Sigmoid colon (tissue), 7 donors: ENCODE measurements around the gene ELAVL3. TPM values are rescaled to one million over a fixed set of nuclear protein-coding genes. Genes with fewer than 3 reads are reported as not detected.
"Not testable (repeated sequence)": the region's sequence is repeated elsewhere in the genome, so short reads cannot be mapped to it uniquely, and the experiment has no call there.

Source experiments
- DNase-seq: peaks from one replicate; pipeline ENCODE4 v3.0.0-alpha.2; 2019
- H3K27ac ChIP-seq, 4 donors: fragments of 200-600 bp; sonication (generic); one replicate each; pipeline ENCODE4 v1.5.1; 2016 to 2019; ENCODE audit warnings: mild to moderate bottlenecking in 1 of 4
- H3K27me3 ChIP-seq, 3 donors: fragments of 200-600 bp; sonication (generic); one replicate each; pipeline ENCODE4 v1.5.1; 2019; ENCODE audit warnings: mild to moderate bottlenecking in 1 of 3
- H3K36me3 ChIP-seq, 4 donors: fragments of 200-600 bp; sonication (generic); one replicate each; pipeline ENCODE4 v1.5.1; 2016 to 2019
- H3K4me1 ChIP-seq, 4 donors: fragments of 200-600 bp; sonication (generic); one replicate each; pipeline ENCODE4 v1.5.1; 2017 to 2019
- H3K4me3 ChIP-seq, 4 donors: fragments of 200-600 bp; sonication (generic); one replicate each; pipeline ENCODE4 v1.5.1; 2017 to 2019; ENCODE audit warnings: mild to moderate bottlenecking in 2 of 4, moderate library complexity in 1 of 4
- H3K9me3 ChIP-seq, 4 donors: fragments of 200-600 bp in 3 of 4; sonication (generic) in 3 of 4; one replicate each; pipeline versions ENCODE4 v1.5.1 to v1.6.1; 2013 to 2019
- EP300 ChIP-seq, 4 donors: sonication (generic); formaldehyde crosslinking; IDR thresholded peaks; one replicate each; pipeline ENCODE4 v1.6.1; 2017; ENCODE audit warnings: antibody characterized with exemption in 4 of 4
- POLR2A ChIP-seq, 2 donors: fragments of 450-650 bp; IDR thresholded peaks; one replicate each; pipeline ENCODE4 v1.6.1; 2016; ENCODE audit warnings: antibody characterized with exemption in 2 of 2, mild to moderate bottlenecking in 2 of 2, moderate library complexity in 2 of 2
- POLR2AphosphoS5 ChIP-seq, 4 donors: sonication (generic); formaldehyde crosslinking; IDR thresholded peaks; one replicate each; pipeline ENCODE4 v1.6.1; 2017; ENCODE audit warnings: antibody characterized with exemption in 4 of 4
- WGBS, 2 donors: extraction: QIAGEN DNeasy Blood & Tissue Kit; methylation state at CpG; one replicate each; pipeline ENCODE4 v1.1.7; 2013; 5-methylcytosine and 5-hydroxymethylcytosine counted together
- intact Hi-C: fragments of 100-400 bp; cut with DNase I; formaldehyde crosslinking; loops from one replicate; pipeline ENCODE4 v1.15.1; 2023
- polyA plus RNA-seq, 3 donors: library from polyadenylated mRNA; stranded (reverse); fragments of 200-250 nt; gene quantifications; one replicate each; pipeline ENCODE4 v1.2.3, GENCODE V29; 2013
- total RNA-seq, 4 donors: library from RNA; depleted of rRNA; stranded (reverse); fragments of >200 nt; gene quantifications; one replicate each; pipeline ENCODE4 v1.1.0, GENCODE V29; 2016
- TF ChIP-seq, protein P1 (sequence below), 4 experiments: fragments of 450-650 bp in 3 of 4; fragments of 200-600 bp in 1 of 4; IDR thresholded peaks; one replicate each; pipeline ENCODE4 v1.5.1; 2016 to 2019; ENCODE audit warnings: antibody characterized with exemption in 4 of 4, mild to moderate bottlenecking in 3 of 4, moderate library complexity in 2 of 4
- donor health status: healthy with polysubstance abuse.
- donor health status: Bipolar disorder and iron deficiency.
- donor health status: healthy.

The ELAVL3 gene
- total and polyA plus RNA-seq, 7 donors = under 0.01 to 3.0 (median 0.85) TPM; not detected in 1

- H3K36me3 ChIP-seq = no peaks in the 10 kb centered on the region
- H3K4me3 ChIP-seq = no peak overlapping the region
- 37 to 51% methylated on average over 4 of the region's 4 CpGs for WGBS, 2 donors
- no peak for DNase-seq
- H3K27ac ChIP-seq = no peak overlapping the region
- no peak for TF ChIP-seq EP300 (IDR thresholded peaks at IDR 0.05)
- TF ChIP-seq, protein P1, sequence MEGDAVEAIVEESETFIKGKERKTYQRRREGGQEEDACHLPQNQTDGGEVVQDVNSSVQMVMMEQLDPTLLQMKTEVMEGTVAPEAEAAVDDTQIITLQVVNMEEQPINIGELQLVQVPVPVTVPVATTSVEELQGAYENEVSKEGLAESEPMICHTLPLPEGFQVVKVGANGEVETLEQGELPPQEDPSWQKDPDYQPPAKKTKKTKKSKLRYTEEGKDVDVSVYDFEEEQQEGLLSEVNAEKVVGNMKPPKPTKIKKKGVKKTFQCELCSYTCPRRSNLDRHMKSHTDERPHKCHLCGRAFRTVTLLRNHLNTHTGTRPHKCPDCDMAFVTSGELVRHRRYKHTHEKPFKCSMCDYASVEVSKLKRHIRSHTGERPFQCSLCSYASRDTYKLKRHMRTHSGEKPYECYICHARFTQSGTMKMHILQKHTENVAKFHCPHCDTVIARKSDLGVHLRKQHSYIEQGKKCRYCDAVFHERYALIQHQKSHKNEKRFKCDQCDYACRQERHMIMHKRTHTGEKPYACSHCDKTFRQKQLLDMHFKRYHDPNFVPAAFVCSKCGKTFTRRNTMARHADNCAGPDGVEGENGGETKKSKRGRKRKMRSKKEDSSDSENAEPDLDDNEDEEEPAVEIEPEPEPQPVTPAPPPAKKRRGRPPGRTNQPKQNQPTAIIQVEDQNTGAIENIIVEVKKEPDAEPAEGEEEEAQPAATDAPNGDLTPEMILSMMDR (IDR thresholded peaks at IDR 0.05) = no peak
- no peak for TF ChIP-seq POLR2AphosphoS5 (IDR thresholded peaks at IDR 0.05)
- H3K27me3 ChIP-seq = peaks cover 0 to 4% (median 0%) of the 10 kb centered on the region in 3 donors
- H3K4me1 ChIP-seq = no peaks in the 10 kb centered on the region
- no peaks in the 10 kb centered on the region for H3K9me3 ChIP-seq
- intact Hi-C loops = no loop called here
These were observed 20.6 kb downstream of the ELAVL3 start for GRCh38 chr19:11460207-11460606.

GRCh38 chr19:11458912-11459311 lies 21.9 kb downstream of the ELAVL3 start:
- H3K4me1 ChIP-seq, H3K27me3 ChIP-seq, H3K27ac ChIP-seq, H3K36me3 ChIP-seq, intact Hi-C loops, H3K9me3 ChIP-seq, H3K4me3 ChIP-seq, DNase-seq: not testable (repeated sequence)
- WGBS, 2 donors = 74 to 84% methylated on average over 11 of the region's 11 CpGs

DNA sequence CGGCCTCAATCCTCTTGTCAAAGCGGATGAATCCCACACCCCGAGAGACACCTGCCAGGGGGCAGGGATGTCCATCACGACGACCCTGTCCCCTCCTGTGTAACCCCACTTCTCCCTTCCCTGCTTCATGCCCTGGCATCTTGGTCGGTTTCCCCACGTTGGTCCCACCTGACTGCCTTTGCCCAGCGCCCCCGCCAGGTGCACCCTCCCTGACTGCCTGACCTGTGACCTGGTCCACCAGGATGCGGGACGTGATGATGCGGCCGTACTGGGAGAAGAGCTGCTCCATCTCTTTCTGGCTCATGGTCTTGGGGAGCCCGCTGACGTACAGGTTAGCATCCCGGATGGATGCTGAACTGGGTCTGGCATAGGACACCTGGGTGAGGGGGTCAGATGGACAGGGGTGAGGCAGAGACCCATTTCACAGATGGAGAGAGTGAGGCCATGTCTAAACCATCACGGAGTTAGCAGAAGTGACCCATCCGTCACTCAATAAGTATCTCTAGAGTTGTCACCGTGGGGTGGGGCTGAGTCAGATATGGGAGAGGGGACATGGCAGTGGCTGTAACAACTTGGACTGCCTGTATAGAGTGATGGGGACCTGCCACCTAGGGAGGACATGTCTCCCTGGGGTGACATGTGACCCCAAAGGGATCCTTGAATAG lies 22.5 kb downstream of the ELAVL3 start:
- Histone ChIP-seq H3K4me3 (no peak overlapping the region), H3K27ac (no peak overlapping the region), H3K9me3 (no peaks in the 10 kb centered on the region), H3K4me1 (no peaks in the 10 kb centered on the region), H3K27me3 (peaks cover 0 to 4% (median 0%) of the 10 kb centered on the region in 3 donors), H3K36me3 (no peaks in the 10 kb centered on the region)
- no peak for DNase-seq
- intact Hi-C loops = no loop called here
- TF ChIP-seq POLR2A (IDR thresholded peaks at IDR 0.05) (no peak), EP300 (IDR thresholded peaks at IDR 0.05) (no peak), POLR2AphosphoS5 (IDR thresholded peaks at IDR 0.05) (no peak)
- TF ChIP-seq, protein P1 (IDR thresholded peaks at IDR 0.05) = no peak
- 84 to 86% methylated on average over 19 of the region's 19 CpGs for WGBS, 2 donors

DNA sequence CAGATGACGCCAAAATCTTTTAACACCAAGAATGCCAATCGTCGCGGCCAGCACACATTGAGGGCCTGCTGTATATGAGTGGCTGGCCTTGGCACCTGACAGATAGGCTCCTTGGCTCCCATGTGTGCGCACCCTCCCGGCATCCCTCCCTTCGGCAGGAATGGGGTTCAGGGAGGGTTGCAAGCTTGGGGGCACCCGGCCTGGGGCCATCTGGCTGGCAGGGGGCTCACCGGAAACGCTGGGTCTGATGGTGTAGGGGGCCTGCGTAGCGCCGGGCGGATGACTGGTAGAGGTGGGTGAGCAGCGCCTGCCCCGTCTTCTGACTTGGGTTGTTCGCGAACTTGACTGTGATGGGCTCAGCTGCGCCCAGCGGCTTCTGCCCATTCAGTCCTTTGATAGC lies 23.0 kb downstream of the ELAVL3 start:
- DNase-seq = no peak
- Histone ChIP-seq H3K36me3 (no peaks in the 10 kb centered on the region), H3K4me1 (no peaks in the 10 kb centered on the region), H3K27ac (no peak overlapping the region), H3K4me3 (no peak overlapping the region), H3K27me3 (peaks cover 0 to 7% (median 0%) of the 10 kb centered on the region in 3 donors), H3K9me3 (no peaks in the 10 kb centered on the region)
- TF ChIP-seq POLR2A (IDR thresholded peaks at IDR 0.05) = no peak
- TF ChIP-seq, protein P1 (IDR thresholded peaks at IDR 0.05) = no peak
- TF ChIP-seq EP300 (IDR thresholded peaks at IDR 0.05) = no peak
- TF ChIP-seq POLR2AphosphoS5 (IDR thresholded peaks at IDR 0.05) = no peak
- intact Hi-C loops = no loop called here
- WGBS, 2 donors = 89 to 91% methylated on average over 20 of the region's 20 CpGs

GRCh38 chr19:11457115-11457514 lies 23.7 kb downstream of the ELAVL3 start:
- H3K4me3 ChIP-seq = no peak overlapping the region
- peaks cover 0 to 11% (median 0%) of the 10 kb centered on the region in 3 donors for H3K27me3 ChIP-seq
- H3K4me1 ChIP-seq = no peaks in the 10 kb centered on the region
- no peaks in the 10 kb centered on the region for H3K9me3 ChIP-seq
- intact Hi-C loops = no loop called here
- WGBS, 2 donors = 17 to 39% methylated on average over 18 of the region's 18 CpGs
- TF ChIP-seq POLR2AphosphoS5 (IDR thresholded peaks at IDR 0.05) (no peak), POLR2A (IDR thresholded peaks at IDR 0.05) (no peak), EP300 (IDR thresholded peaks at IDR 0.05) (no peak)
- TF ChIP-seq, protein P1 (IDR thresholded peaks at IDR 0.05) = no peak
- DNase-seq = no peak
- no peak overlapping the region for H3K27ac ChIP-seq
- H3K36me3 ChIP-seq = no peaks in the 10 kb centered on the region
